NCI-H82 (cell line): ENCODE results near the gene SMO.
"Not testable (repeated sequence)": the region's sequence is repeated elsewhere in the genome, so short reads cannot be mapped to it uniquely, and the experiment has no call there.

Experiments used
- DNase-seq: peaks from one replicate; lab custom pipeline; 2025; lab: John Stamatoyannopoulos, UW

The SMO gene

DNA sequence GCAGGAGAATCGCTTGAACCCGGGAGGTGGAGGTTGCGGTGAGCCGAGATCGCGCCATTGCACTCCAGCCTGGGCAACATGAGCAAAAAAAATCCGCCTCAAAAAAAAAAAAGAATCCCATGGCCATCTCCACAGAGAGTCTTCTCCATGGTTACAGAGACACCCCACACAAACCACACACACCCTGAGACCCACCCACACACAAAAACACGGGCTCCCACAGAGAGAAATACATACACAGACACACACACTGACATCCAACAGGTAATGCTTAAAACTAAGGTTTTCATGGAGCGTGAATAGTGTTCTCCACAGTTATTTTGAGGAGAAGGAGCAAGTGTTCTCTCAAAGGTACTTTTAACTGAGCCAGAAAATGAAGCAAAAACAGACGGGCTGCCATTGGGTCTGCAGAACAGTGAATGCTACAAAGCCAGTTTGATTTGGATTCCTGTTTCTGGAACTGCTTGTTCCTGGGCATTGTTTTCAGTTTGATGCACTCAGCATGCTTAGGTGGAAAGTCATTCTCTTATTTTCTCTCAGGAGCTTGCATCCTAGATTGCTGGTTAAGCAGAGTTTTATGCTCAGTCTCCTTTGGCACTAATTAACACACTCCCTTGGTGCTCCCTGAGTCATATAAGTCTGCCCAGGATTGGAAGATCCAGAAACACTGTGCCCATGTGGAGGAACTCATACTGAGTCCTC lies 51.8 kb downstream of the SMO start:
- no peak for DNase-seq

DNA sequence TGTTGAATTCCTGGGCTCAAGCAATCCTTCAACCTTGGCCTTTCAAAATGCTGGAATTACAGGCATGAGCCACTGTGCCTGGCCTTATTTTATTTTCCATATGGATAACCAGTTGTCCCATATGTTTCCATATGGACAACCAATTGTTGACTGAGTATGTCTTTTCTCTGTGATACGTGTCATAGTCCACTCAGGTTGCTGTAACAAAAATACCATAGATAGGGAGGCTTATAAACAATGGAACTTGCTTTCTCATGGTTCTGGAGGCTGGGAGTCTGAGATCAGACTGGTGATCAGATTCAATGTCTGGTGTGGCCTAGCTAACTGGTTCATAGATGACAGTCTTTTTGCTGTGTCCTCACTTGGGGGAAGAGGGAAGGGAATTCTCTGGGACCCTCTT lies 55.8 kb downstream of the SMO start:
- DNase-seq: no peak

DNA sequence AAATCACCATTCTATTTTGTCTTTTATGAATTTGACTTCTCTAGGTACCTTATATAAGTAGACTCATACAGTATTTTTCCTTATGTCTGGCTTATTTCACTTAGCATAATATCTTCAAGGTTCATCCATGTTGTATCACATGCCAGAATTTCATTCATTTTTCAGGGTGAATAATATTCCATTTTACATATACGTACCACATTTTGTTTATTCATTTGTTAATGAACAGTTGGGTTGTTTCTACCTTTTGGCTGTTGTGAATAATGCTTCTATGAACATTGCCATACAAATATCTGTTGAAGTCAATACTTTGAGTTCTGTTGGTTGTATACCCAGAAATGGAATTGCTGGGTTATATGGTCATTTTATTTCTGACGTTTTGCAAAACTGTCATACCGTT lies 57.1 kb downstream of the SMO start:
- no peak for DNase-seq

DNA sequence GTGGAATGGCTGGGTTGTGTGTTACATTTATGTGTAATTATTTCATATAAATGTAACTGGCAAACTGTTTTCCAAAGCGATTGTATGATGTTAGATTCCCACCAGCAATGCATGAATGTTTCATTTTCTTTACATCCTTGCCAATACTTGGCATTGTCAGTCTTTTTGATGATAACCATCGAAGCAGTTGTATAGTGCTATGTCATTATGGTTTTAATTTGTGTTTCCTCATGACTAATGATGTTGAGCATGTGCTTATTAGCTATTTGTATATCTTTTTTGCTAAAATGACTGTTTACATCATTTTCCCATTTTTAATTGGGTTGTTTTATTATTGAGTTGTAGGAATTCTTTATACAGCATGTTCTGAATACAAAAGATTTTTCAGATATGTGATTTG lies 58.7 kb downstream of the SMO start:
- no peak for DNase-seq

DNA sequence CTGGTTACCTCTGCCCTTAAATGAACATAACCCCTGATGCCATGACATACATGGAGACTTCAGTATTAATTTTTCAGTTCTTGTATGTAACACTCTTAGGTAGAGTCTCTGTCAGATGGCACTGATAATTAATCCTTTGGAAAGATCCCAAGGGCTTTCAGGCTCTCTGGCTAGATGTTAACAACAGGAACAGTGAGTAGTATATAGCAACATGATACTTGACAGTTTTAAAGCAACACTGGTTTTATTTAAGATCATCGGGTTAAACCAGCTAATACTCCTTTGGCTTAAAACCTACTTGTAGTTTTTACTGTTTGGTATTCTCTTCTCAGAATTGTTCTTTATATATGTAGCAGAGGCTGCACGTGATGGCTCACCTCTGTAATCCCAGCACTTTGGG lies 63.7 kb downstream of the SMO start:
- peak; percentile 83 for DNase-seq

DNA sequence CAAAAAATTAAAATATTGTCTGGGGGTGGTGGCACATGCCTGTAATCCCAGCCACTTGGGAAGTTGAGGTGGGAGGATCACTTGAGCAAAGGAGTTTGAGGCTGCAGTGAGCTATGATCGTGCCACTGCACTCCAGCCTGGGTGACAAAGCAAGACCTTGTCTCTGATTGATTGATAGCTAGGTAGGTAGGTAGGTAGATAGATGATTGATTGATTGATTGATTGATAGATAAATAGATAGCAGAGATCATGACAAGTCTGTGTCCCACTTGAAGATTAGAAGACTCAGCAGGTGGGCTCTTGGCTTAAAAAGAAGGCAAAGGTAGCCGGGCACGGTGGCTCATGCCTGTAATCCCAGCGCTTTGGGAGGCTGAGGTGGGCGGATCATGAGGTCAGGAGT lies 64.2 kb downstream of the SMO start:
- DNase-seq: not testable (repeated sequence)

DNA sequence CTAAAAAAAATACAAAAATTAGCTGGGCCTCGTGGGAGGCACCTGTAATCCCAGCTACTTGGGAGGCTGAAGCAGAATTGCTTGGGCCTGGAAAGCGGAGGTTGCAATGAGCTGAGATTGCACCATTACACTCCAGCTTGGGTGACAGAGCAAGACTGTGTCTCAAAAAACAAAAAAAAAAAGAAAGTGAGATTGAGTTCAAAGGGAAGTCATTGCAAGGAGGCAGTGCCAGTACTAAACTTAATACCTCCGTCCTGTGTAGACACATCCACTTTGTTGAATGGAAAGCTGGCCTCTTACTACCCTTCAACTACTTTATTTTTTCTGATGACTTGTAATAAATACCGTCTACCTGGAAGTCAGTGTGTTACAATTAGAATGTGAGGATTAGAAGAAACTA lies 67.4 kb downstream of the SMO start:
- DNase-seq: no peak

DNA sequence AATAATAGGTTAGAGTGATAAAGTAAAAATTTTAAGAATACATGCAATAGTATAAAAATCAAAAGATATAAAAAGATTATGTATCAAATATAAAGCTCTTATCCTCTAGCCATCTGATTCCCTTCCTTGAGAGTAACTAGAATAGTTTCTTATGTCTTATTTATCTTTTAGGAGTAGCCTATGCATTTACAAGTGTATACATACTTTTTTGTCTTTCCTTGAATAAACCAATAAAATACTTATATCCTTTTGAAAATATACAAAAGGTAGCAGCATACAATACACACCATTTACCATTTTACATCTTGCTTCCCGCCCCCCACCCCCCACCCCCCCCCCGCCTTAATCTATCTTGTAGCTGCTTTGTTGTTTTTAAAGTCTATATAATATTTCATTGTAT lies 67.8 kb downstream of the SMO start:
- DNase-seq: no peak

DNA sequence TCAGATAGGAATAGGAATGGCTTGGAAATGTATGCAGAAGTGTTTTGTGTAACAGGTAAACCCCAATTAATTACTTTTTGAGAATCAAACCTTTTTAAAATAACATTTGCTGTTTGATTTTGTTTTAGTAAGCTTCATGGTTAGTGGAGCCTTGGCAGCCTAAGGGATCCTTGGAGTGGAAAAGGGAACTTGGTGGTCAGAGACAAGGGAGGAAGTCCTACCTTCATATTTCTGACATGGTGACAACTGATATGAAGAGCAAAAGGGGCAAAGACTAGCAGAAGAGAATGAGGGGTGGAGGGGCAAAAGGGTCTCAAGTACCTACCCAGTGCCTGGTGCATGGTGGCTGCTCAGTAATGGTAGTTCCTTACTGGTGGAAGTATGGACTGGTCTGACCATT lies 68.7 kb downstream of the SMO start:
- no peak for DNase-seq

DNA sequence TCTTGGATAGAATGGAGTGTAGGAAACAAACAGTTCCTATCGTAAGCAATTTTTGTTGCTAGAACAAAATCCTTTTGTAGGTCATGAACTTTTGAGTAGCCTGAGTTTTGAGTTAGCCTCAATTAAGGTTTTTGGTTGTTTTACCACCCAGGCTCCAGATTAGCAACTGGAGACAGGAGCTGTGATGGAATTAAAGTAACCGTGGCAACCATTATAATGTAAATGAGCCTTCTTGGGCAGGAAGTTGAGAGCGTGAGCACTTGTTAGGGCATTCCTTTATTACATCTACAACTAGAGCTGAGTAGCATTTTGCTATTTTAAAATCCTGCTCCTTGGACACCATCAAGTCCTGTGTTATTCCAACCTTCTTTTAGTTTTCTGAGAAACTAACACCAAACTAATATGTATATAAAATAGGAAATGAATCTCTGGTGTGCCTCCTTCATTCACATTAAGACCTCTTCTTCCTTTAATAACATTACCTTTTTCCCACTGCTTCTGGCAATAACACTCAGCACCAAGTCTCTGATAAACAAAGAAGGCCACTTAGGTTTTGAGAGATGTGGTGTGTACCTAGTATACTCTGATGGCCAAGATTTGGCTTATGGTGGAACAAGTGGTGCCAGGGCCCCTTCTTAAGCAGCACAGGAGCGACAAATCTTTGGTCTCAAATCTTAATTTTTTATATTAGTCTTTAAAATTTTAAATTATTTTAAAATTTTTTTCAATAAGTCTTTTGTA lies 70.4 kb downstream of the SMO start:
- DNase-seq: peak; percentile 66

DNA sequence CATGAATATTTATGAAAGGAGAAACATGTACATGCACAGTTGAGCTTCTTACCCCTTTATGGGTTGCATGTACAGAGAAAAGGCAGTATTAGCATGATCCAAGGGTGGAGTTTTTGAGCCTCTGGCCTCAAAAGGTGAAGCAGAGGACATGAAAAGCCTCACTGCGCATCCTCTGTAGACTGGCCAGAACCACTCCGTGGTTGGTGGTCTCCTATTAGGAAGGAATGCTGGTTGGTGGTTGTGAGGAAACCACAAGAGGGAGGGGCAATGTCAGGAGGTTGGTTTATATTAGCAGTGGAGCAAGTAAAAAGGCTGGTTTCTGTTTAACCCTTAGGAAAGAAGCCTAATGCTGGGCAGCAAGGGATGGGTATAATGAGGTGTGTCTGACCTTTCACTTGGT lies 73.9 kb downstream of the SMO start:
- DNase-seq: no peak
